ENCODE data around the gene CDKAL1.

The CDKAL1 gene

GRCh38 chr6:21265034-21265729, 730.9 kb downstream of the CDKAL1 start:
- no peaks in the 10 kb centered on the region for H3K27me3 ChIP-seq (replicated peaks; ENCODE audit: control insufficient read depth, insufficient read depth, low read length)
- H3K36me3 ChIP-seq (ENCODE audit: control insufficient read depth, insufficient read depth, low read length), result no peaks in the 10 kb centered on the region
- no peak for DNase-seq (ENCODE audit: extremely low read depth, insufficient read length)
- H3K4me3 ChIP-seq (replicated peaks; ENCODE audit: low read depth, low read length), result no peak overlapping the region
- TF ChIP-seq CTCF (IDR thresholded peaks at IDR 0.05; ENCODE audit: insufficient read depth, low read length, poor library complexity, severe bottlenecking), result no peak

- no peaks in the 10 kb centered on the region for H3K27me3 ChIP-seq (replicated peaks; ENCODE audit: control insufficient read depth, insufficient read depth, low read length)
- DNase-seq (ENCODE audit: extremely low read depth, insufficient read length), result no peak
- TF ChIP-seq CTCF (IDR thresholded peaks at IDR 0.05; ENCODE audit: insufficient read depth, low read length, poor library complexity, severe bottlenecking), result no peak
- H3K36me3 ChIP-seq (ENCODE audit: control insufficient read depth, insufficient read depth, low read length), result no peaks in the 10 kb centered on the region
- H3K4me3 ChIP-seq (replicated peaks; ENCODE audit: low read depth, low read length), result no peak overlapping the region
These were observed 731.4 kb downstream of the CDKAL1 start for GRCh38 chr6:21265730-21266044.

- no peak overlapping the region for H3K4me3 ChIP-seq (replicated peaks; ENCODE audit: low read depth, low read length)
- no peak for TF ChIP-seq CTCF (IDR thresholded peaks at IDR 0.05; ENCODE audit: insufficient read depth, low read length, poor library complexity, severe bottlenecking)
- H3K27me3 ChIP-seq (replicated peaks; ENCODE audit: control insufficient read depth, insufficient read depth, low read length), result no peaks in the 10 kb centered on the region
- H3K36me3 ChIP-seq (ENCODE audit: control insufficient read depth, insufficient read depth, low read length), result no peaks in the 10 kb centered on the region
- no peak for DNase-seq (ENCODE audit: extremely low read depth, insufficient read length)
These were observed 736.5 kb downstream of the CDKAL1 start for GRCh38 chr6:21270636-21271201.

- H3K27me3 ChIP-seq (replicated peaks; ENCODE audit: control insufficient read depth, insufficient read depth, low read length), result no peaks in the 10 kb centered on the region
- no peak for DNase-seq (ENCODE audit: extremely low read depth, insufficient read length)
- no peak overlapping the region for H3K4me3 ChIP-seq (replicated peaks; ENCODE audit: low read depth, low read length)
- H3K36me3 ChIP-seq (ENCODE audit: control insufficient read depth, insufficient read depth, low read length), result no peaks in the 10 kb centered on the region
- TF ChIP-seq CTCF (IDR thresholded peaks at IDR 0.05; ENCODE audit: insufficient read depth, low read length, poor library complexity, severe bottlenecking), result no peak
These were observed 737.3 kb downstream of the CDKAL1 start for GRCh38 chr6:21271428-21272155.

- DNase-seq (ENCODE audit: extremely low read depth, insufficient read length), result no peak
- Histone ChIP-seq H3K36me3 (ENCODE audit: control insufficient read depth, insufficient read depth, low read length) (no peaks in the 10 kb centered on the region), H3K4me3 (replicated peaks; ENCODE audit: low read depth, low read length) (no peak overlapping the region), H3K27me3 (replicated peaks; ENCODE audit: control insufficient read depth, insufficient read depth, low read length) (no peaks in the 10 kb centered on the region)
- no peak for TF ChIP-seq CTCF (IDR thresholded peaks at IDR 0.05; ENCODE audit: insufficient read depth, low read length, poor library complexity, severe bottlenecking)
These were observed 739.2 kb downstream of the CDKAL1 start for GRCh38 chr6:21273451-21273850.
